Measurements from ENCODE around the gene CILP. TPM values are rescaled to one million over a fixed set of nuclear protein-coding genes. Genes with fewer than 3 reads are reported as not detected.

The CILP gene
- total RNA-seq, 1 experiment from 2014 or later = not detected

GRCh38 chr15:65195548-65195923 lies 15.7 kb downstream of the CILP start:
- POLR2A ChIA-PET = interaction anchor here (1.1 to 2.2 kb wide), 2 partner anchors 10 to 109 kb away, joined by 4 to 8 read pairs; partner anchors contain the start of genes CLPX and RNU5B-1
- Histone ChIP-seq H2AFZ (ENCODE audit: low read depth, low read length, poor library complexity, severe bottlenecking) (no peak overlapping the region), H3K9me3 (ENCODE audit: control insufficient read depth in 1 of 2, insufficient read depth in 1 of 2, low read depth in 1 of 2, low read length in 2 of 2) (no peaks in the 10 kb centered on the region), H3K4me3 (replicated peaks in 1 of 2; ENCODE audit: low read depth in 1 of 2, low read length in 2 of 2) (no peak overlapping the region), H3K4me1 (ENCODE audit: control insufficient read depth in 1 of 2, insufficient read depth in 2 of 2, low read length in 2 of 2) (peaks cover 0 to under 1% of the 10 kb centered on the region in 2 experiments; a peak in 3 of 4 replicates), H3K27ac (ENCODE audit: low read depth, low read length) (no peak overlapping the region), H4K20me1 (ENCODE audit: insufficient read depth) (no peaks in the 10 kb centered on the region), H3K27me3 (ENCODE audit: insufficient read depth, low read length) (no peaks in the 10 kb centered on the region), H3K36me3 (ENCODE audit: control insufficient read depth in 1 of 2, insufficient read depth in 2 of 2, low read length in 2 of 2) (no peaks in the 10 kb centered on the region), H3K79me2 (ENCODE audit: insufficient read depth, low read length) (no peaks in the 10 kb centered on the region), H3K9ac (ENCODE audit: low read length) (no peak overlapping the region), H3K9me2 (ENCODE audit: insufficient read depth) (no peaks in the 10 kb centered on the region), H3K4me2 (ENCODE audit: low read length) (no peak overlapping the region)
- intact Hi-C loops (cut with micrococcal nuclease) = no loop called here
- RAD21 ChIA-PET (ENCODE audit: low non-redundant PET in 1 of 2, low total read pairs in 2 of 2, uncharacterized antibody in 2 of 2, unreplicated experiment in 2 of 2) = no interaction called here
- no TSS peak for BruUV-seq (replicated peaks)
- no peak for DNase-seq (ENCODE audit: low read depth, low spot score)
- ATAC-seq = no peak
- no peak for TF ChIP-seq TCF7L2 (IDR thresholded peaks at IDR 0.05; ENCODE audit: borderline replicate concordance, extremely low read depth, insufficient read depth, insufficient read length)
- no peak for TF ChIP-seq EGR1 (IDR thresholded peaks at IDR 0.05; ENCODE audit: low read depth)
- no peak for TF ChIP-seq FOSL1 (IDR thresholded peaks at IDR 0.05; ENCODE audit: low read depth)
- TF ChIP-seq, protein P1, sequence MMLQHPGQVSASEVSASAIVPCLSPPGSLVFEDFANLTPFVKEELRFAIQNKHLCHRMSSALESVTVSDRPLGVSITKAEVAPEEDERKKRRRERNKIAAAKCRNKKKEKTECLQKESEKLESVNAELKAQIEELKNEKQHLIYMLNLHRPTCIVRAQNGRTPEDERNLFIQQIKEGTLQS (IDR thresholded peaks at IDR 0.05) = no peak
- no peak for TF ChIP-seq POLR2AphosphoS5 (IDR thresholded peaks at IDR 0.05; ENCODE audit: low read depth, low read length)
- no peak for TF ChIP-seq CEBPB (IDR thresholded peaks at IDR 0.05; ENCODE audit: low read depth)
- TF ChIP-seq ZNF274 (IDR thresholded peaks at IDR 0.05; ENCODE audit: low read depth, low read length) = no peak
- TF ChIP-seq POLR2A (IDR thresholded peaks at IDR 0.05; ENCODE audit: borderline replicate concordance, extremely low read depth, insufficient read depth, insufficient read length) = no peak
- no peak for TF ChIP-seq CBX3 (IDR thresholded peaks at IDR 0.05; ENCODE audit: low read depth)
- TF ChIP-seq, protein P2, sequence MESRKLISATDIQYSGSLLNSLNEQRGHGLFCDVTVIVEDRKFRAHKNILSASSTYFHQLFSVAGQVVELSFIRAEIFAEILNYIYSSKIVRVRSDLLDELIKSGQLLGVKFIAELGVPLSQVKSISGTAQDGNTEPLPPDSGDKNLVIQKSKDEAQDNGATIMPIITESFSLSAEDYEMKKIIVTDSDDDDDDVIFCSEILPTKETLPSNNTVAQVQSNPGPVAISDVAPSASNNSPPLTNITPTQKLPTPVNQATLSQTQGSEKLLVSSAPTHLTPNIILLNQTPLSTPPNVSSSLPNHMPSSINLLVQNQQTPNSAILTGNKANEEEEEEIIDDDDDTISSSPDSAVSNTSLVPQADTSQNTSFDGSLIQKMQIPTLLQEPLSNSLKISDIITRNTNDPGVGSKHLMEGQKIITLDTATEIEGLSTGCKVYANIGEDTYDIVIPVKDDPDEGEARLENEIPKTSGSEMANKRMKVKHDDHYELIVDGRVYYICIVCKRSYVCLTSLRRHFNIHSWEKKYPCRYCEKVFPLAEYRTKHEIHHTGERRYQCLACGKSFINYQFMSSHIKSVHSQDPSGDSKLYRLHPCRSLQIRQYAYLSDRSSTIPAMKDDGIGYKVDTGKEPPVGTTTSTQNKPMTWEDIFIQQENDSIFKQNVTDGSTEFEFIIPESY (IDR thresholded peaks at IDR 0.05; ENCODE audit: extremely low read depth, insufficient replicate concordance, low read length) = no peak
- no peak for TF ChIP-seq EZH2phosphoT487 (IDR thresholded peaks at IDR 0.05; ENCODE audit: borderline replicate concordance)
- no peak for TF ChIP-seq SIN3A (IDR thresholded peaks at IDR 0.05; ENCODE audit: low read depth)
- no peak for TF ChIP-seq YY1 (IDR thresholded peaks at IDR 0.05; ENCODE audit: extremely low read depth, insufficient replicate concordance, low read depth, low read length)
- no peak for TF ChIP-seq ZFX (IDR thresholded peaks at IDR 0.05)
- TF ChIP-seq MAX (IDR thresholded peaks at IDR 0.05) = no peak
- no peak for TF ChIP-seq RAD21 (IDR thresholded peaks at IDR 0.05; ENCODE audit: low read depth)
- TF ChIP-seq, protein P3, sequence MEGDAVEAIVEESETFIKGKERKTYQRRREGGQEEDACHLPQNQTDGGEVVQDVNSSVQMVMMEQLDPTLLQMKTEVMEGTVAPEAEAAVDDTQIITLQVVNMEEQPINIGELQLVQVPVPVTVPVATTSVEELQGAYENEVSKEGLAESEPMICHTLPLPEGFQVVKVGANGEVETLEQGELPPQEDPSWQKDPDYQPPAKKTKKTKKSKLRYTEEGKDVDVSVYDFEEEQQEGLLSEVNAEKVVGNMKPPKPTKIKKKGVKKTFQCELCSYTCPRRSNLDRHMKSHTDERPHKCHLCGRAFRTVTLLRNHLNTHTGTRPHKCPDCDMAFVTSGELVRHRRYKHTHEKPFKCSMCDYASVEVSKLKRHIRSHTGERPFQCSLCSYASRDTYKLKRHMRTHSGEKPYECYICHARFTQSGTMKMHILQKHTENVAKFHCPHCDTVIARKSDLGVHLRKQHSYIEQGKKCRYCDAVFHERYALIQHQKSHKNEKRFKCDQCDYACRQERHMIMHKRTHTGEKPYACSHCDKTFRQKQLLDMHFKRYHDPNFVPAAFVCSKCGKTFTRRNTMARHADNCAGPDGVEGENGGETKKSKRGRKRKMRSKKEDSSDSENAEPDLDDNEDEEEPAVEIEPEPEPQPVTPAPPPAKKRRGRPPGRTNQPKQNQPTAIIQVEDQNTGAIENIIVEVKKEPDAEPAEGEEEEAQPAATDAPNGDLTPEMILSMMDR (IDR thresholded peaks at IDR 0.05 in 2 of 3, conservative IDR thresholded peaks at IDR 0.05 in 1 of 3; ENCODE audit: borderline replicate concordance in 1 of 3, insufficient read depth in 1 of 3, low read depth in 2 of 3, low read length in 2 of 3) = no peak
- no peak for TF ChIP-seq EZH2 (IDR thresholded peaks at IDR 0.05)
- CTCF ChIA-PET = no interaction called here
